Liver (tissue), 2 donors: Measurements from ENCODE around the gene USP48.

Experiments
- SP1 ChIP-seq: IDR thresholded peaks from 2 replicates; pipeline ENCODE4 v1.6.1; 2018; ENCODE audit warnings: antibody characterized with exemption, mild to moderate bottlenecking
- TF ChIP-seq, protein P1 (sequence below): IDR thresholded peaks from 2 replicates; pipeline ENCODE4 v1.6.1; 2016; ENCODE audit warnings: antibody characterized with exemption
- TF ChIP-seq, protein P2 (sequence below): IDR thresholded peaks from 2 replicates; pipeline ENCODE4 v1.6.1; 2016; ENCODE audit warnings: antibody characterized with exemption
- donor health status: healthy.

DNA sequence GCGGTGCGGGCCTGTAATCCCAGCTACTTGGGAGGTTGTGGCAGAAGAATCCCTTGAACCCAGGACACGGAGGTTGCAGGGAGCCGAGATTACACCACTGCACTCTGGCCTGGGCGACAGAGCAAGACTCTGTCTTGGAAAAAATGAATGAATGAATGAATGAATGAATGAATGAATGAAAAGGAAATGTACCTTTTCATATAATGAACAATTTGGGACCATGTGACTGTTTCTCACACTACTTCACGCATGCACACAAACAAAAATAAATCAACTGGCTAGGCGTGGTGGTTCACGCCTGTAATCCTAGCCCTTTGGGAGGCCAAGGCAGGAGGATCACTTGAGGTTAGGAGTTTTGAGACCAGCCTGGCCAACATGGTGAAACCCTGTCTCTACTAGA, 24.3 kb downstream of the USP48 start:
- TF ChIP-seq, protein P1, sequence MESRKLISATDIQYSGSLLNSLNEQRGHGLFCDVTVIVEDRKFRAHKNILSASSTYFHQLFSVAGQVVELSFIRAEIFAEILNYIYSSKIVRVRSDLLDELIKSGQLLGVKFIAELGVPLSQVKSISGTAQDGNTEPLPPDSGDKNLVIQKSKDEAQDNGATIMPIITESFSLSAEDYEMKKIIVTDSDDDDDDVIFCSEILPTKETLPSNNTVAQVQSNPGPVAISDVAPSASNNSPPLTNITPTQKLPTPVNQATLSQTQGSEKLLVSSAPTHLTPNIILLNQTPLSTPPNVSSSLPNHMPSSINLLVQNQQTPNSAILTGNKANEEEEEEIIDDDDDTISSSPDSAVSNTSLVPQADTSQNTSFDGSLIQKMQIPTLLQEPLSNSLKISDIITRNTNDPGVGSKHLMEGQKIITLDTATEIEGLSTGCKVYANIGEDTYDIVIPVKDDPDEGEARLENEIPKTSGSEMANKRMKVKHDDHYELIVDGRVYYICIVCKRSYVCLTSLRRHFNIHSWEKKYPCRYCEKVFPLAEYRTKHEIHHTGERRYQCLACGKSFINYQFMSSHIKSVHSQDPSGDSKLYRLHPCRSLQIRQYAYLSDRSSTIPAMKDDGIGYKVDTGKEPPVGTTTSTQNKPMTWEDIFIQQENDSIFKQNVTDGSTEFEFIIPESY: no peak
- no peak for TF ChIP-seq SP1
- TF ChIP-seq, protein P2, sequence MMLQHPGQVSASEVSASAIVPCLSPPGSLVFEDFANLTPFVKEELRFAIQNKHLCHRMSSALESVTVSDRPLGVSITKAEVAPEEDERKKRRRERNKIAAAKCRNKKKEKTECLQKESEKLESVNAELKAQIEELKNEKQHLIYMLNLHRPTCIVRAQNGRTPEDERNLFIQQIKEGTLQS: no peak
